ENCODE results near the gene PFN2.
A peak's percentile ranks its signal among the peaks of the same experiment; 100 is the strongest.
"Not testable (repeated sequence)": the region's sequence is repeated elsewhere in the genome, so short reads cannot be mapped to it uniquely, and the experiment has no call there.

PFN2 gene

GRCh38 chr3:149970716-149971402 is at the start of gene PFN2:
Gene PFN2, minus strand, starts transcription at chr3:149970895. Its CDS starts 39 bp downstream, at chr3:149970856.
- peak; percentile 45 for DNase-seq (ENCODE audit: low spot score)

GRCh38 chr3:150015901-150016300 is 45.2 kb upstream of the PFN2 start:
- DNase-seq (ENCODE audit: low spot score): peak; percentile 24

- no peak for DNase-seq (ENCODE audit: low spot score)
Measured at GRCh38 chr3:150014782-150015181, 44.1 kb upstream of the PFN2 start.

- DNase-seq (ENCODE audit: low spot score): no peak
Measured at GRCh38 chr3:150013801-150014200, 43.1 kb upstream of the PFN2 start.

DNA sequence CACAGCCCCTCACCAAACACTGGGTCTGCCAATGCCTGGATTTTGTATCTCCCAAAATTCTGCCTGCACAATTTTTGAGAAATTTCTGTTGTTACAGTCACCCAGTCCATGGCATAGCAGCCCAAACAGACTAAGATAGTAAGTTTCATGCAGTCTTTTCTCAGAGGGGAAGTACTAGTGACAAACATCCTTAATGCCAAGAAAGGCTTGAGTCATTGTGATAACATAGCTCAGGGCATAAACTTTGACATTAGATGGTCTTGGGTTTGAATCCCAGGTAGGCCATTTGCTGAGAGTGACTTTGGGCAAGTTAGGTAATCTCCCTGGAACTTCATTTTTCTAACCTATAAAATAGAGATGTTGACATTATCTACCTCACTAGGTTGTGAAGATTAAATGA is 36.1 kb upstream of the PFN2 start:
- no peak for DNase-seq (ENCODE audit: low spot score)

- DNase-seq (ENCODE audit: low spot score): no peak
Measured at GRCh38 chr3:150005243-150006112, 34.8 kb upstream of the PFN2 start.

GRCh38 chr3:150000641-150001040 is 29.9 kb upstream of the PFN2 start:
- DNase-seq (ENCODE audit: low spot score): no peak

GRCh38 chr3:149999421-149999820 is 28.7 kb upstream of the PFN2 start:
- no peak for DNase-seq (ENCODE audit: low spot score)

- DNase-seq (ENCODE audit: low spot score): no peak
Measured at GRCh38 chr3:149998946-149999345, 28.3 kb upstream of the PFN2 start.

DNA sequence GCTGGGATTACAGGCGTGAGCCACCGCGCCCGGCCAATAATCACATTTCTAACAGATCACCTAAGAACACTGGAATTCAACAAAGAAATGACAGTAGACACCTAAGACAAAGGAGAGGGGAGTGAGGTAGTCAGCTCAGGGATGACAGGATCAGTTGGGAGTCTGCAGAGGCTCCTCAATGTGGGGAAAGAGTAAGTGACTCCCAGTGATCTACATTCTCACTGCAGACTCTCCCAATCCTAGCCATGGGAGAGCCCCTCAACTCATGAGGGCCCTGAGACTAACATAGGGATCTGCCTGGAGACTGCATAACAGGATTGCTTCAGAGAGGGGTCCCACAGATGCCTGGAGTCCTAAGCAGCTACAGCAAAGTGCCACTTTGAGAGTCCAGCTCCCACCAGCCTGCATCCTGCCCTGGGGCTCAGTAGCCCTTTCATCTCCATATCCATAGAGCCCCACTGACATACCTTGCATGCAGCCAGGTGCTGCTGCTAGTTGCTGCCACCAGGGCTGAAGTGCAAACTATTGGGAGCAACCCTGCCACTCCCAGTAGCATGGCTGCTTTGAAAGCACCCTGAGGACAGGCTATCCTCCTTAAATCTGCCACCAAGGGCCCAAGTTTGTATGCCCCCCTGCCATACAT is 21.8 kb upstream of the PFN2 start:
- no peak for DNase-seq (ENCODE audit: low spot score)

GRCh38 chr3:149990423-149990948 is 19.8 kb upstream of the PFN2 start:
- no peak for DNase-seq (ENCODE audit: low spot score)

- DNase-seq (ENCODE audit: low spot score): no peak
Measured at GRCh38 chr3:149989307-149989706, 18.6 kb upstream of the PFN2 start.

DNA sequence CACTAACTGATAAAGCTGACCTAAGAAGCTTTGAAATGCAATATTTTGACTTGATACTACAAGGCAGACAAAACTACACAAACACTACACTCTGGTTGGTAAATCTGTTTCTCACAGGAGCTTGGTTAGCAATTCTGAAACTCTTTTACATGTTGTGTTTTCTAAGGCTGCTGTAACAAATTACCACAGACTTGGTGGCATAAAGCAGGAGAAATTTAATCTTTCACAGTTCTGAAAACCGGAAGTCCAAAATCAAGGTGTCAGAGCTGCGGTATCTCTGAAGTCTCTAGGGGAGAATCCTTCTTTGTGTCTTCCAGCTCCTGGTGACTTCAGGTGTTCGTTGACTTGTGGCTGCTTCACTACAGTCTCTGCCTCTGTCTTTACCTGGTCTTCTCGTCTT is 12.9 kb upstream of the PFN2 start:
- DNase-seq (ENCODE audit: low spot score): no peak

DNA sequence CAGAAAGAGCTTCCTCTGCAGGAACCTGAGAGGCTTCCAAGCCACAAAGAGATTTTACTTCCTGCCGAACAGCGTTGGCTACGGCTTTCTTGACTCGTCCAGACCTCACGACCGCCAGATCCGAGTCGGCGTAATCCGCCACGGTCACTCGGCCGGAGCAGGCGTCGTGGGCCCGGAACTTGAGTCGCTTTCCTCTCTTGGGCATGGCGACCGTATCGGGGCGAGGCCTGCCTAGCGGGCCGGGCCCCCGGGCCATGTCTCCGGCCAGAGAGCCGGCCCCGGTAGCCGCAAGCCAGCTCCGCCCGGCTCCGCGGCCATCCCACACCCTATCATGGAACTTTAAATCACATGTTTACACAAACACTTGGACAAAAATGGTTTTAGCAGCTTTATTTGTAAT is 12.4 kb upstream of the PFN2 start:
- not testable (repeated sequence) for DNase-seq (ENCODE audit: low spot score)

GRCh38 chr3:149981979-149982378 is 11.3 kb upstream of the PFN2 start:
- DNase-seq (ENCODE audit: low spot score): not testable (repeated sequence)

- DNase-seq (ENCODE audit: low spot score): no peak
Measured at GRCh38 chr3:149977386-149977785, 6.7 kb upstream of the PFN2 start.

DNA sequence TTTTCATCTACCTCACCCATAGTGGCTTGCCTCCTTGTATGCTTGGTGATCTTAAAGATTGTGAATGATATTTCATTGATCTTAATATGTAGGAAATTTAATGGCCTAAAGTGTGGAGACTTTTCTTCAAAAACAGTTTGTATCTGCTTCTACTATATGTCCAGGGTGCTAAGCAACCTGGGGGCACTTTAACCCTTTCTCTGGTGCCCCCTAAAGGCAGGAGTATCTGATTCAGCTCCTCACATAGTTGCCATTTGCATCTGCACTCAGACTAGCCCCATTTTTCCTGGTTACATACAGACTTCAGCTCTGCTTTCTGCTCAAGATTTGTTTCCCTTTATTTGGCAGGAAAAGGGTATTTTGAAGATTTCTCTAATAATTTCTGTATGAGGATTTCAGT is 5.2 kb upstream of the PFN2 start:
- no peak for DNase-seq (ENCODE audit: low spot score)

DNA sequence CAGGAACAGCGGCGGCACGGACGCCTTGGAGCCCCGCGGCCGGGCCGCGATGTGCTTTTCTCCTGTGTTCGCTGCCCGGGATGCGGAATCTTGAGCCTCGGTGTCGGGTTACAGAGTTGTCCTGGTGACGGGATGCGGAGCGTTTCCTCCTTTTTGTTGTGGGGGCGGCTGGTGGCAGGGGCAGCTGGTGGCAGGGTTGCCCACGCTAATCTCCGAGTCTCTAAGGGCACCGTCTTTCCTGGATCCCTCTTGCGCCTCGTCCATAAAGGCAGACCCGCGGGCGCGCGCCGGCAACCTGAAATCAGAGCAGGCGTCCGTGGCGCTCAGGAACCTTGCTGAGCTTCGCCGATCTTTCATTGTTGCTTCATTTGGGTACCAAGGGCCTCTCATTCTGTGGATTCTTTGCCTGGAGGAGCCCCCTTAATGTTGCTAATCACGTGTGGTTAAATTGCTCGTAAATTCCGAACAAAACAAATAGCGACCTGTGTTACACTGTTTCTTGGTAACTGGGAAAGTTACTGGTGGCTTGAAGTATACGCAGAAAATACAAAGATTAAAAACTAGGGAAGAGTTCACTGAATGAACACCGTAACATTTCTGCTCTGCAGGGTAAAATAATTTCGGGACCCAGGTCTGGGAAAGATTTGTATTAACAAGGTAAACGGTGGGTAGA is 844 bp upstream of the PFN2 start:
- peak; percentile 32 for DNase-seq (ENCODE audit: low spot score)

GRCh38 chr3:149969940-149970715 is 567 bp downstream of the PFN2 start:
- peak; percentile 79 for DNase-seq (ENCODE audit: low spot score)

DNA sequence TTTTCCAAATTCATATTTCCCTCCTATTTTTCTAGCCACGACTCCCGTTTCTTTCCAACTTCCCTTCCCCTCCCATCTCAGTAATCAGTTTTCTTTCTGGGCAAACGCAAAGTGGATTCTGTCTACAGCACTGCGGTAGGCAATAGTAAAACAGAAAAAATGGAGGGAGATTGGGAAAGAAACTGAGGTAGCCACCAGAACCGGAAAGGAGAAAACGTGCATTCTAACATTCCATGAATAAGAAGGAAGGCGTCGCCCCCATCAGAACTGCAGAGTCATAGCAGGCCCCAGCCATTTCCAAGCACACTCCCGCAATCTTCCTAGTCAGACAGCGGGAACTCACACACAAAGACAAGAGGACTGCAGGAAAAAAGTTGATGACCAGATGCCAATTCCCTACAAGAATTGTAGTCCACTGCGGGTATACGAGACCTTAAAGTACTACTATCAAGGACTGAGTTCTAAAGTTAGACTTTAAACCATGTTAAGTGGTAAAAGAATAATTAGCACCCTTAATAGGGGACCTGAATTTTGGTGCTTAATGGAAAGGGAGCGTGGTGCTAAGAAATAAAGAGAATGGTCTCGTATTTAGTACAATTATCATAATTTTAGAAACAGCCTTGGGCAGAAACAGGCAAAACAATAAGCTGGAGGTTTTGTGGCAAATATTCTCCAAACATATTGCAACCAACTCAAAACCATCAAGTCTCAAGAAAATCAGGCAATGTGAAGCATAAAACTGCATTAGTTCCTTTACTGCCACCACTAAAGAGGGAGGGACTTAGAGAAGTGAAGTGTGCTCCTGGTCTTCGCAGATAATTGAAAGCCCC is 1.4 kb downstream of the PFN2 start:
- DNase-seq (ENCODE audit: low spot score): peak; percentile 83

All from pons (tissue), 1 donor.